Calu3 (cell line): ENCODE measurements around the gene CRLF1. TPM values are rescaled to one million over a fixed set of nuclear protein-coding genes. Genes with fewer than 3 reads are reported as not detected.

Experiments
- BruUV-seq: library from RNA; stranded (reverse); fragments of 400-500 nt; replicated peaks from 2 replicates; lab custom pipeline; 2021; lab: Mats Ljungman, UMichigan
- CTCF ChIA-PET: fragments of 300-600 bp; sonication (Branson Sonifier 250); formaldehyde crosslinking; loops from one replicate; lab custom pipeline; 2022; ENCODE audit warnings: antibody characterized with exemption; lab: Charles Lee
- DNase-seq: peaks from one replicate; pipeline ENCODE4 v3.0.0; 2022
- H3K27ac Mint-ChIP-seq: one replicate; pipeline ENCODE4 v1.8.0; 2022; ENCODE audit warnings: mixed read lengths; ENCODE audit not compliant: unreplicated experiment
- H3K27me3 Mint-ChIP-seq: one replicate; pipeline ENCODE4 v1.8.0; 2022; ENCODE audit warnings: mixed read lengths; ENCODE audit not compliant: unreplicated experiment
- H3K36me3 Mint-ChIP-seq: one replicate; pipeline ENCODE4 v1.8.0; 2022; ENCODE audit warnings: mild to moderate bottlenecking, moderate library complexity, mixed read lengths; ENCODE audit not compliant: insufficient read depth, unreplicated experiment
- H3K4me1 Mint-ChIP-seq: one replicate; pipeline ENCODE4 v1.8.0; 2022; ENCODE audit warnings: mild to moderate bottlenecking, low read depth, mixed read lengths; ENCODE audit not compliant: unreplicated experiment
- H3K4me3 Mint-ChIP-seq: one replicate; pipeline ENCODE4 v1.8.0; 2022; ENCODE audit warnings: mild to moderate bottlenecking, low read depth, moderate library complexity, mixed read lengths; ENCODE audit not compliant: unreplicated experiment
- H3K9me3 Mint-ChIP-seq: one replicate; pipeline ENCODE4 v1.8.0; 2022; ENCODE audit warnings: low read depth, mixed read lengths; ENCODE audit not compliant: unreplicated experiment
- CTCF ChIP-seq: fragments of 200-600 bp; IDR thresholded peaks from one replicate; pipeline ENCODE4 v1.8.0; 2022; ENCODE audit warnings: antibody characterized with exemption; ENCODE audit not compliant: unreplicated experiment
- intact Hi-C: fragments of 100-400 bp; cut with micrococcal nuclease; formaldehyde crosslinking; loops from one replicate; pipeline ENCODE4 v1.10.0; 2022; ENCODE audit not compliant: unreplicated experiment
- total RNA-seq: library from RNA; stranded (reverse); gene quantifications from 2 replicates; pipeline ENCODE4 v1.2.3, GENCODE V29; 2022

The CRLF1 gene
- total RNA-seq, 1 experiment from 2014 or later: not detected

GRCh38 chr19:18590273-18591272 is 16.0 kb downstream of the CRLF1 start:
- no peak for DNase-seq
- Mint-ChIP-seq H3K4me3 (peak overlapping the region; percentile 76), H3K27me3 (no peaks in the 10 kb centered on the region), H3K4me1 (peaks cover 10% of the 10 kb centered on the region), H3K9me3 (no peaks in the 10 kb centered on the region), H3K27ac (peak overlapping the region; percentile 76), H3K36me3 (peaks cover 20% of the 10 kb centered on the region)
- TF ChIP-seq CTCF: no peak
- intact Hi-C loops: no loop called here
- CTCF ChIA-PET: no interaction called here
- TSS peak; percentile 55 for BruUV-seq

- Mint-ChIP-seq H3K4me1 (peaks cover 10% of the 10 kb centered on the region), H3K4me3 (peak overlapping the region; percentile 76), H3K9me3 (no peaks in the 10 kb centered on the region), H3K27ac (peak overlapping the region; percentile 76), H3K27me3 (no peaks in the 10 kb centered on the region), H3K36me3 (peaks cover 20% of the 10 kb centered on the region)
- peak; percentile 67 for DNase-seq
- CTCF ChIA-PET: interaction anchor here (0.6 to 1.3 kb wide), 4 partner anchors 8 to 69 kb away, joined by 3 to 8 read pairs (median 4); partner anchors contain the start of gene UBA52
- no TSS peak for BruUV-seq
- TF ChIP-seq CTCF: no peak
- intact Hi-C loops: no loop called here
Observed at GRCh38 chr19:18589380-18590272, 17.0 kb downstream of the CRLF1 start.

GRCh38 chr19:18588611-18589379 is 17.8 kb downstream of the CRLF1 start, which contains the start of gene REX1BD:
REX1BD (plus strand) TSS chr19:18588798; CDS start chr19:18588802, 4 bp downstream.
- H3K36me3 Mint-ChIP-seq: peaks cover 20% of the 10 kb centered on the region
- intact Hi-C loops: no loop called here
- H3K4me1 Mint-ChIP-seq: peaks cover 10% of the 10 kb centered on the region
- TF ChIP-seq CTCF: peak; percentile 70
- CTCF ChIA-PET: interaction anchor here (0.6 to 1.3 kb wide), 4 partner anchors 9 to 68 kb away, joined by 3 to 8 read pairs (median 4); partner anchors contain the start of gene UBA52
- BruUV-seq: no TSS peak
- H3K27me3 Mint-ChIP-seq: no peaks in the 10 kb centered on the region
- H3K9me3 Mint-ChIP-seq: no peaks in the 10 kb centered on the region
- peak within 1 kb of the TSS; percentile 76 for H3K4me3 Mint-ChIP-seq
- no peak within 1 kb of the TSS for H3K27ac Mint-ChIP-seq
- peak; percentile 79 for DNase-seq
